H9 (cell line): ENCODE measurements around the gene BANF1. TPM values are rescaled to one million over a fixed set of nuclear protein-coding genes. Genes with fewer than 3 reads are reported as not detected.

Experiments
- DNase-seq: peaks from one replicate; pipeline ENCODE4 v3.0.0-alpha.2; 2017
- H2AFZ ChIP-seq: one replicate; pipeline ENCODE4 v1.6.1; 2013; ENCODE audit warnings: mild to moderate bottlenecking, low read length, control low read depth, moderate library complexity
- H2AK5ac ChIP-seq: 2 replicates; pipeline ENCODE4 v1.6.1; 2013; ENCODE audit warnings: low read length, control low read depth, mixed read lengths; ENCODE audit not compliant: insufficient read length
- H2BK120ac ChIP-seq: one replicate; pipeline ENCODE4 v1.6.1; 2013; ENCODE audit warnings: low read depth, mild to moderate bottlenecking, low read length, control low read depth, inconsistent platforms; ENCODE audit not compliant: poor library complexity, severe bottlenecking
- H2BK12ac ChIP-seq: 2 replicates; pipeline ENCODE4 v1.6.1; 2013; ENCODE audit warnings: low read length, control low read depth, mixed read lengths, low read depth; ENCODE audit not compliant: insufficient read length
- H2BK15ac ChIP-seq: 2 replicates; pipeline ENCODE4 v1.6.1; 2013; ENCODE audit warnings: low read depth, low read length, control low read depth
- H2BK20ac ChIP-seq: one replicate; pipeline ENCODE4 v1.6.1; 2013; ENCODE audit warnings: low read depth, mild to moderate bottlenecking, low read length, control low read depth, inconsistent platforms; ENCODE audit not compliant: poor library complexity, severe bottlenecking
- H2BK5ac ChIP-seq: 2 replicates; pipeline ENCODE4 v1.6.1; 2013; ENCODE audit warnings: low read length, control low read depth, mixed read lengths; ENCODE audit not compliant: insufficient read length
- H3K14ac ChIP-seq: 2 replicates; pipeline ENCODE4 v1.6.1; 2013; ENCODE audit warnings: low read length, control low read depth; ENCODE audit not compliant: insufficient read depth
- H3K18ac ChIP-seq: 2 replicates; pipeline ENCODE4 v1.6.1; 2013; ENCODE audit warnings: low read depth, mild to moderate bottlenecking, mixed read lengths, low read length, control low read depth; ENCODE audit not compliant: insufficient read length
- H3K23ac ChIP-seq: 2 replicates; pipeline ENCODE4 v1.6.1; 2013; ENCODE audit warnings: low read length, control low read depth, mixed read lengths, low read depth; ENCODE audit not compliant: insufficient read length
- H3K23me2 ChIP-seq: 2 replicates; pipeline ENCODE4 v1.6.1; 2013; ENCODE audit warnings: low read depth, mild to moderate bottlenecking, mixed read lengths, low read length, control low read depth; ENCODE audit not compliant: insufficient read length, poor library complexity, severe bottlenecking
- H3K27ac ChIP-seq: 2 replicates; pipeline ENCODE4 v1.5.1; 2013; ENCODE audit warnings: low read length, control low read depth, mixed read lengths, low read depth; ENCODE audit not compliant: insufficient read length
- H3K27me3 ChIP-seq: 2 replicates; pipeline ENCODE4 v1.6.1; 2013; ENCODE audit warnings: low read length, control low read depth, inconsistent platforms; ENCODE audit not compliant: insufficient read depth
- H3K4ac ChIP-seq: 2 replicates; pipeline ENCODE4 v1.6.1; 2013; ENCODE audit warnings: low read depth, mild to moderate bottlenecking, control low read depth, inconsistent platforms, low read length, moderate library complexity
- H3K4me1 ChIP-seq: 2 replicates; pipeline ENCODE4 v1.6.1; 2013; ENCODE audit warnings: low read length, control low read depth, inconsistent platforms; ENCODE audit not compliant: insufficient read depth
- H3K4me2 ChIP-seq: 2 replicates; pipeline ENCODE4 v1.6.1; 2013; ENCODE audit warnings: low read length, control low read depth, mixed read lengths; ENCODE audit not compliant: insufficient read length, insufficient read depth
- H3K56ac ChIP-seq: 2 replicates; pipeline ENCODE4 v1.6.1; 2013; ENCODE audit warnings: low read depth, mild to moderate bottlenecking, mixed read lengths, low read length, control low read depth; ENCODE audit not compliant: insufficient read length
- H3K79me1 ChIP-seq: 2 replicates; pipeline ENCODE4 v1.6.1; 2013; ENCODE audit warnings: low read depth, mild to moderate bottlenecking, moderate library complexity, low read length, control low read depth, inconsistent platforms; ENCODE audit not compliant: insufficient read depth, poor library complexity, severe bottlenecking
- H3K79me2 ChIP-seq: 2 replicates; pipeline ENCODE4 v1.6.1; 2013; ENCODE audit warnings: low read length, control low read depth, inconsistent platforms; ENCODE audit not compliant: insufficient read depth
- H3K9ac ChIP-seq: 2 replicates; pipeline ENCODE4 v1.6.1; 2013; ENCODE audit warnings: low read length, control low read depth, mixed read lengths; ENCODE audit not compliant: insufficient read length; ENCODE audit errors: extremely low read depth
- H3K9me3 ChIP-seq: one replicate; pipeline ENCODE4 v1.6.1; 2013; ENCODE audit warnings: low read depth, low read length, inconsistent platforms; ENCODE audit not compliant: control insufficient read depth
- H3T11ph ChIP-seq: one replicate; pipeline ENCODE4 v1.6.1; 2013; ENCODE audit warnings: mild to moderate bottlenecking, low read length, control low read depth, inconsistent platforms
- H4K20me1 ChIP-seq: one replicate; pipeline ENCODE4 v1.6.1; 2013; ENCODE audit not compliant: control insufficient read depth, insufficient read length, insufficient read depth
- H4K5ac ChIP-seq: 2 replicates; pipeline ENCODE4 v1.6.1; 2013; ENCODE audit warnings: low read depth, mild to moderate bottlenecking, mixed read lengths, low read length, control low read depth; ENCODE audit not compliant: insufficient read length
- H4K8ac ChIP-seq: replicated peaks from 2 replicates; pipeline ENCODE4 v1.6.1; 2013; ENCODE audit warnings: low read length, control low read depth, mixed read lengths, low read depth; ENCODE audit not compliant: insufficient read length
- H4K91ac ChIP-seq: 2 replicates; pipeline ENCODE4 v1.6.1; 2013; ENCODE audit warnings: low read depth, mild to moderate bottlenecking, moderate library complexity, mixed read lengths, low read length, control low read depth; ENCODE audit not compliant: insufficient read length
- H3K27ac Mint-ChIP-seq, 3 experiments: 2 replicates in 2 of 3; 3 replicates in 1 of 3; pipeline ENCODE4 v1.8.0; 2020 to 2021; ENCODE audit warnings: mixed read lengths in 3 of 3, mild to moderate bottlenecking in 1 of 3, moderate library complexity in 1 of 3
- H3K27me3 Mint-ChIP-seq: 2 replicates; pipeline ENCODE4 v1.8.0; 2021; ENCODE audit warnings: low read depth, mild to moderate bottlenecking, moderate library complexity, mixed read lengths
- H3K36me3 Mint-ChIP-seq, 3 experiments: 2 replicates in 2 of 3; 3 replicates in 1 of 3; pipeline ENCODE4 v1.8.0; 2020 to 2021; ENCODE audit warnings: low read depth in 3 of 3, mixed read lengths in 3 of 3; ENCODE audit not compliant: insufficient read depth in 1 of 3
- H3K4me1 Mint-ChIP-seq, 2 experiments: 2 replicates each; pipeline ENCODE4 v1.8.0; 2020; ENCODE audit warnings: mixed read lengths in 2 of 2
- H3K4me3 Mint-ChIP-seq, 2 experiments: 2 replicates in 1 of 2; 3 replicates in 1 of 2; pipeline ENCODE4 v1.8.0; 2020 to 2021; ENCODE audit warnings: mild to moderate bottlenecking in 2 of 2, mixed read lengths in 2 of 2, moderate library complexity in 1 of 2
- H3K9me3 Mint-ChIP-seq, 2 experiments: 2 replicates in 1 of 2; 3 replicates in 1 of 2; pipeline ENCODE4 v1.8.0; 2020; ENCODE audit warnings: mild to moderate bottlenecking in 2 of 2, mixed read lengths in 2 of 2, moderate library complexity in 1 of 2
- CTCF ChIP-seq: fragments of 200-600 bp; sonication (generic); conservative IDR thresholded peaks from 3 replicates; pipeline ENCODE4 v1.8.0; 2021; ENCODE audit warnings: antibody characterized with exemption, mild to moderate bottlenecking
- WGBS: extraction: QIAGEN DNeasy Blood & Tissue Kit; methylation state at CpG from one replicate; pipeline ENCODE4 v1.1.7; 2013; ENCODE audit warnings: missing lambda C conversion rate, low lambda C conversion rate, mixed read lengths; ENCODE audit not compliant: insufficient read length; ENCODE audit errors: extremely low coverage; 5-methylcytosine and 5-hydroxymethylcytosine counted together
- total RNA-seq: library from RNA; stranded (reverse); gene quantifications from 2 replicates; pipeline ENCODE4 v1.2.1, GENCODE V29; 2021

BANF1 gene
- total RNA-seq, 1 experiment from 2014 or later = 346 TPM

GRCh38 chr11:65987336-65987735, 15.0 kb upstream of the BANF1 start:
- no peak overlapping the region for H3K4me2 ChIP-seq
- no peak overlapping the region for H4K5ac ChIP-seq
- no peaks in the 10 kb centered on the region for H3K9me3 ChIP-seq
- no peak overlapping the region for H3K23ac ChIP-seq
- no peak for DNase-seq
- H3K9me3 Mint-ChIP-seq = no peaks in the 10 kb centered on the region
- H3K4ac ChIP-seq = no peak overlapping the region; the same call in 1 of the 2 replicates
- no peaks in the 10 kb centered on the region; the same call in 1 of the 2 replicates for H3K27me3 Mint-ChIP-seq
- no peak overlapping the region for H3K14ac ChIP-seq
- WGBS = no CpG with 5 or more reads among the region's 9 CpGs
- H2BK15ac ChIP-seq = no peak overlapping the region
- H3K4me3 Mint-ChIP-seq = no peak overlapping the region
- H3K27ac Mint-ChIP-seq = peak overlapping the region in 1 of 3 experiments; percentile 44; a peak in 1 of 7 replicates
- no peaks in the 10 kb centered on the region for H3K79me1 ChIP-seq
- H3K4me1 Mint-ChIP-seq = peaks cover 0 to 2% of the 10 kb centered on the region in 2 experiments; a peak in 1 of 4 replicates
- no peaks in the 10 kb centered on the region for H3K27me3 ChIP-seq
- H2BK20ac ChIP-seq = no peak overlapping the region
- no peak overlapping the region for H2BK12ac ChIP-seq
- H2AFZ ChIP-seq = no peak overlapping the region
- no peak overlapping the region for H4K8ac ChIP-seq
- no peaks in the 10 kb centered on the region for H3K79me2 ChIP-seq
- no peak overlapping the region for H3K18ac ChIP-seq
- no peaks in the 10 kb centered on the region for H4K20me1 ChIP-seq
- no peak overlapping the region for H2BK120ac ChIP-seq
- no peak overlapping the region for H4K91ac ChIP-seq
- no peak for TF ChIP-seq CTCF
- H3K56ac ChIP-seq = no peak overlapping the region
- no peaks in the 10 kb centered on the region for H3K23me2 ChIP-seq
- peaks cover 0 to 7% (median 0%) of the 10 kb centered on the region in 3 experiments; a peak in 2 of 7 replicates for H3K36me3 Mint-ChIP-seq
- no peak overlapping the region for H3T11ph ChIP-seq
- H3K9ac ChIP-seq = no peak overlapping the region
- H3K27ac ChIP-seq = no peak overlapping the region
- H3K4me1 ChIP-seq = no peaks in the 10 kb centered on the region
- H2BK5ac ChIP-seq = no peak overlapping the region
- no peak overlapping the region for H2AK5ac ChIP-seq
